ENCODE results near the gene ABI1.
"Not testable (repeated sequence)": the region's sequence is repeated elsewhere in the genome, so short reads cannot be mapped to it uniquely, and the experiment has no call there.

The ABI1 gene

DNA sequence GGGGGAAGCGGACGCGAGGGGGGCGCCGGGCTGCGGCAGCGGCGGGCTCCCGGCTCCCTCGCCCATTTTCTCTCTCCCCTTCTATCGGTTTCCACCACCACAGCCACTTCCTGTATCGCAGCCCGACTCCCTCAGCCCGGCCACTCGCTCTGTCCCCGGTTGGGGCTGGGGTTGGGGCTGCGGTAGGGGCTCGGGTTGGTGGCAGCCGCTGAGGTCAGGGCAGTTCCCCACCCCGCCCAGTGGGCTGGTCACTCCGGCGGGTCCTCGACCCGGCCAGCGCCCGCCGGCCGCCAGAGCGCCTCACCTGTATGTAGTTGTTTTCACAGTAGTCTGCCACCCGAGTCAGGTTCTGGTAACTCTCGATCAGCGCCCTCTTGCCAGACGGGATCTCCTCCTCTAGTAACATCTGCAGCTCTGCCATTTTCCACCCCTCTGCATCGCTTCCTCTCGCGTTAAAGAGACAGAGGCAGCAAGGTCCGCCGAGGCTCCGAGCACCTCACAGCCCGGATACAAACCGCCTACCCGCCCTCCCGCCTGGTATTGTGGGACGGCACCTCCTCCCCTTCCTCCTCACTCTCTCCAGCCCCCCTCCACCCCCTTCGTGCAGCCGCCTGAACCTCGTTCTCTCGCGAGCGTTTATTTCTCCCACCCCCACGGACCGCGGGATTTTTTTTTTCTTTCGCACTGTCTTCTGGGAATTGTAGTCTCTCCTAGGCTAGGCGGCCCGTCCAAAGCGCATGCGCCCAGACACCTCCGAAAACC lies at the start of gene ABI1:
Gene ABI1 (minus strand): TSS at position 516 of the 762 bp plus-strand sequence. CDS start 95 bp downstream, at position 421.
- peak; percentile 93 for DNase-seq

DNA sequence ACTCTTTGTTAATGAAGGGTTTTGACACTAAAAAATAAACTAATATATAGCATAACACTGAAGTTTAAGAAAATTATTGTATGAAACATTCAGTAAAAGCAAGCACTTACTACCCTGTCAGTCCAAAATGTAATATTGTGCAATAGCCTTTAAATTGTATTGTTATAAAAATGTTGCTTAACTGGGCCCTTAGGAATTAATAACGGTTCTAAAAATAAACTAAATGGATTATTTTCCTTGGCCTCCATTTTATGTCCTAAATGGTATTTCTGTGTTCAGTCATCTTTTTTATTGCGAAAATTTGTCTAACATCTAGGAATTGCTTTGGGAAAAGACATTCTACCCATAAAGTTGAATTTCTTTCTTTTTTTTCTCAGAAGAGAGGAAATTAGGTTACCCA lies 49.0 kb upstream of the ABI1 start:
- DNase-seq: no peak

DNA sequence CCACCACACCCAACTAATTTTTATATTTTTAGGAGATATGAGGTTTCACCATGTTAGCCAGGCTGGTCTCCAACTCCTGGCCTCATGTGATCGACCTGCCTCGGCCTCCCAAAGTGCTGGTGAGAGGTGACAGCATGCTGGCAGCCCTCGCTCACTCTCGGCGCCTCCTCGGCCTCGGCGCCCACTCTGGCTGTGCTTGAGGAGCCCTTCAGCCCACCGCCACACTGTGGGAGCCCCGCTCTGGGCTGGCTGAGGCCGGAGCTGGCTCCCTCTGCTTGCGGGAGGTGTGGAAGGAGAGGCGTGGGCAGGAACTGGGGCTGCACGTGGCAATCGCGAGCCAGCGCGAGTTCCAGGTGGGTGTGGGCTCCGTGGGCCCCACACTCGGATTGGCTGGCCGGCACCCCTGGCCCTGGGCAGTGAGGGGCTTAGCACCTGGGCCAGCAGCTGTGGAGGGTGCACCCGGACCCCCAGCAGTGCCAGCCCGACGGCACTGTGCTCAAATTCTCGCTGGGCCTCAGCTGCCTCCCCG lies 44.6 kb upstream of the ABI1 start:
- DNase-seq: not testable (repeated sequence)

DNA sequence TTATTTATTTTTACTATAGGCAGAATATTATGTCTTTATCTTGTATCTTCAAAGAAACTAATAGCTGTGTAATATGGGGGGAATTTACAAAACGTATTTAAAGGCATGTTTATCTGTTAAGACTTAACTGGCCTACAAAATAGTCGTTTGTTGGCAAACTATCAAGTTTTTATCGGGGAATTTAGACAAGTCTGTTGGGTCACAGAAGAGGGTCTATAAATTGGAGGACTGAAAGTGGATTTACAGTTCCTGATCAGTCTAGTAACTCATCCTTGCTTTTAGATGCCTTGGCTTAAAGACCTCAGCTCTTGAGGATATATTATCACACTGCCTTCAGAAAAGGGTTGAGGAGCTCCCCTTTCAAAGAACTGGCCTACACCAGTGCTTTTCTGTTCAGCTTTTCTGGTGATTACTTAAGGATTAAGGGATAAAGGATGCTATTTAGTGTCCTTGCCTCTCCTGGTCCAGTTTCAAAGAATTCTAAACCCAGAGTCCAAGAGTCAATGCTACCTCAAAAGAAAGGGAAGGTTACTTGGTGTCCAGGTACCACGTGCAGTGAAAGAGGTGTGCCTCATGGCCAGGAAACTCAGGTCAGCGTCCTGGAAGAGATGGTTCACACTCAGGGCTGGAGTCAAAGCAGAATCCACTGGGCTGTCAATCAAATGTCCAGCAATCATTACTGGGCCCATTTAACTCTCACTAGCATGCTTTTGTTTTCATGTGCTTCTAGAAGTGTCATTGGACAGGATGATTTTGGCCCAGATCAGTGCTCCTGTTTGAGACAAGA lies 42.9 kb upstream of the ABI1 start:
- DNase-seq: no peak

DNA sequence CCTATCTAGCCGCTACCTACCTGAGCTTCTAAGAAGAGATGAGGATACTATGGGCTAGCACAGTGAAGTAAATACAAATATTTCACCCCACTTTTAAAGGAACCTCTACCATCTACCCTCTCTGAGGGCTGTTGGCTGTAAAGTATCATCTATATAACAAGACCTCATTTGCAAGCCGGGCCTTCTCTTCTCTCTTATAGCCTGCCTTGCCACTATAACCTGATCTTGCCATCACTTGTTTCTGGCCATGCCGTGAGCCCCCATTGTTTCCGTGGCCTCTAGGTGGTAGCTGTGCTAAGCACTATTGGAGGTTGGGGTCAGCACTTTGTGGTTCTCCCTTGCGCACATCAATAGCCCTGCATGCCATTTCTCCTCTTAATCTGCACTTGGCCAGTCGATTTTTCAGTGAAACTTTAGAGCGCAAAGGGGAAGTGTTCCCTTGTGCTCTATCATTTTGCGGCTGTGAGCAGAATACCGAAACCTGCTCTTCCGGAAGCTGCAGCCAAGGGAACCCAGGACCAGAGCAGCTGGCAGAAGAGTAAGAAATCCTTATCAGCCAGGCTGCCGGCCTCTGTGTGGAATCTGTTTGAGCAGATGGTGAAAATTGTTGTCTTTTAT lies 31.7 kb upstream of the ABI1 start:
- DNase-seq: not testable (repeated sequence)

DNA sequence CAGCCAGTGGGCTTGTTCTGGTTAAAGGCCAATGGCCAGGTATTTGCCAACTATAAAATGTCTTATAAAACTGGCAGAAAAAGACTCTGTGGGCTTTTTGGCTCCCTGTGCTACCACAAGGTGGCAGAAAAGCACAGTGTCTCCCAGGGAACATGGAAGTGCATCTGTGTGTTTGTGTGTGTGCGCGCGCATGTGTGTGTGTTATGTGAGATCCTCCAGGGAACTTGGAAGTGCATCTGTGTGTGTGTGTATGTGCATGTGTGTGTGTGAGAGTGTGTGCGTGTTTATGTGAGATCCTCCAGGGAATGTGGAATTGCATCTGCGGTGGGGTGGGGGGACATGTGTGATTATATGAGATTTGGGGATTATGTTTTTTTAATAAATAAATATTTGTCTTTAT lies 30.2 kb upstream of the ABI1 start:
- no peak for DNase-seq

DNA sequence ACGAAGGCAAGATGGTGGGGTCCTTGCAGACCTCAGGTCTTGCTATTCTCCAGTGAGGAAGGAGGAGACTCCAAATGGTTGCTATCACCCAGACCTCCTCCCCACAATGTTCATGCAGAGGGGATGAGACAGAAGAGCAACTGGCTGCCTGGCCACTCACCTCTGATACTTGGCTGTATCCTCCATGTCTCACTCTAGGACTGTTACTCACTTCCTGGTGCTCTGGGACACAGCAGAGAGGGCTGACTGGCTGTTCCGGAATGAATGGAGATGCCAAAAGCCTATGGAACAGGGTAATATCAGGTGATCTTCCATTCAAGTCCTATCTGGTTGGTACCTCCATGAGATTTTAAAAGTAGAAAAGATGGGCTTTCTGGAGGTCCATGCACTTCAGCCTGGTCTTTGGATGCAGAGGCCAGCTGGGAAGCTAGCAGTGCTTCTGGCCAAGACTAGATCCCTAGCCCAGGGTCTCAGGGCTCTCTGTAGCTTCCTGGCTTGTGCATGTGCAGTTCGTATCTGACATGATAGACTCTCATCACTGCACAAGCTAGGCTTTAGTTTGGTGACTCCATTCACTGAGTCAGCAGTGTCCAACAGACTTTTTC lies 27.0 kb upstream of the ABI1 start:
- no peak for DNase-seq

DNA sequence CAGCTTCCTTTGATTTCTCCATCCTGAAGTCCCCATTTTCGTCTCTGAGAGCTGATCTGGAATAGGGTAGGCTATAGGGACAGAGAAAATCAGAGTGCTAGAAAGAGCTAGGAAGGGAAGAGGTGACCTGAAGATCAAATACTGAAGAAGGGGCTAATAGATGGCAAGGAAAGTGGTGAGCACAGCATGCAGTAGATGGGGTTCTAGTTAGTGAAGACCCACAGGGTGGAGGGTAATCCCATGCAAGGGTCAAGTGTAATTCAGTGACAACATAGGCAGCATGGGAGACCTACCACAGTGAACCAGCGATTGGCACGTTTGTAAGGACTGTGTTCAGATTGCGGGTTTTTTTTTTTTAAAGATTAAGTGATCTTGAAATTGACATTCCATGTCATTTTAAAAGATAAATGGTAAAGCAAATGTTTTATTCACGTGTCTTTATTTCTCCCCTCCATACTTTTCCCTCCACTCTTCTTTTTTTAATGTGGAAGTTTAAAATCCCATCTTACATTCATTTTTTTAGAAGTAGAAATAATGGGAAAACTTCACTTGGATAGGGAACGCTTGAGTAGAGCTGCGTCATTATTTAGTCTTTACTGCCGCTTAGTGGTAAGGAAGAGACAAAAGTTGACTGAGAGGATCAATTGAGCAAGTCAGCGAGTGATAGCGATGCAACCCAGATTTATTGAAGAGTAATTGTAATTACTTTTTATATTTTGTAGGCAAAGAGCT lies 21.0 kb upstream of the ABI1 start:
- no peak for DNase-seq

DNA sequence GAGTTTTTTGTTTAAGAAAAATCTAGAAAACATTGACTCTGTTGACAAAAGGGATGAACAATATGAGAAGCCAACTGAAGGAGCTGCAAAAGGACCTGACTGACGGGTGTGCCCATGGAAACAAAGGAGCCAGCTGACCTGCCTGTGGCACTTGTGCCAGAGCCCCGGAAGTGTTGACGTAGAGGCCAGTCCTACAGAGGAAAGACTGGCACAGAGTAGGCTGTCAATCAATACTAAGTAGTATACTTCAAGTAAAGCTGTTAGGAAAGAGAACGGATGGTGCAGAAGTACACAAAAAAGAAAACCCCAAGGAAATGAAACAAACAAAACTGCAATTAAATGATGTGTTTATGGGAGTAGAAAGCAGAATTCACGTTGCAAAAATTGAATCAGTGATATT lies 19.0 kb upstream of the ABI1 start:
- DNase-seq: no peak

DNA sequence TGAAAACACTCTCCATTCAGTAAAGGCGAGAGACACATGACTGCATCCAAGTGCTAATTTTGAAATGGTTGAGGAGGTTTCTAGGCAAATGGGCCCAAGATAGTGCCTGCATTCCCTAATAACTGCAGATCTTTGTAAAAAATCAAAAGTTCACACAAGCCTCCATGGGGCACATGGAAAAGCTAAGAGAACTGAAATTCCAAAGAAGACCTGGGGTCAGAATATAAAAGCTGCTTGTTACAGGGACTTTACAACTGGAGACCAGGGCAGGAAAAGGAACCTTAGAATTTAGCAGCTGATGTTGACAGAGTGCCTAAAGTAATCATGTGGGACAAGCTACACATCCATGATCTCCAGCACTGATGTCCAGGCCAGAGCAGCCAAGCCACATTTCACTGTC lies 10.0 kb upstream of the ABI1 start:
- no peak for DNase-seq

DNA sequence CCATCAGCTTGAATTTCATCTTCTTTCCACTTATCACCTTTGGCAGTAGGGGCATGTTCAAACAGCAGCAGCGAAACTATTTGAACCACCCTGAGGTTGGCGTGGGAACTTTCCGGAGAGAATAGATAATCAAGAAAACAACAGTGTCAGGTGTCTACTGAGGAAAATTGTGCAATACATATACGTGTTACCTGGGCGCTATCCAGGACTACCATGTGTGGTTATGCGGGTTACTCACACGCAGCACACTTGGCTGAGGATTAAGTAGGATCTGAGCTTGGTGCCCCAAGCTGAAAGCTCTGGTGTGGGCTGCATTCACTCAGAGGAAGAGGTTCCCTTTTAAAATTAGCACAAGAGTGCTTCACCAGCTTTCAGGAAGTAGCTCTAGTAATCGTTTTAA lies 8.8 kb upstream of the ABI1 start:
- DNase-seq: no peak

DNA sequence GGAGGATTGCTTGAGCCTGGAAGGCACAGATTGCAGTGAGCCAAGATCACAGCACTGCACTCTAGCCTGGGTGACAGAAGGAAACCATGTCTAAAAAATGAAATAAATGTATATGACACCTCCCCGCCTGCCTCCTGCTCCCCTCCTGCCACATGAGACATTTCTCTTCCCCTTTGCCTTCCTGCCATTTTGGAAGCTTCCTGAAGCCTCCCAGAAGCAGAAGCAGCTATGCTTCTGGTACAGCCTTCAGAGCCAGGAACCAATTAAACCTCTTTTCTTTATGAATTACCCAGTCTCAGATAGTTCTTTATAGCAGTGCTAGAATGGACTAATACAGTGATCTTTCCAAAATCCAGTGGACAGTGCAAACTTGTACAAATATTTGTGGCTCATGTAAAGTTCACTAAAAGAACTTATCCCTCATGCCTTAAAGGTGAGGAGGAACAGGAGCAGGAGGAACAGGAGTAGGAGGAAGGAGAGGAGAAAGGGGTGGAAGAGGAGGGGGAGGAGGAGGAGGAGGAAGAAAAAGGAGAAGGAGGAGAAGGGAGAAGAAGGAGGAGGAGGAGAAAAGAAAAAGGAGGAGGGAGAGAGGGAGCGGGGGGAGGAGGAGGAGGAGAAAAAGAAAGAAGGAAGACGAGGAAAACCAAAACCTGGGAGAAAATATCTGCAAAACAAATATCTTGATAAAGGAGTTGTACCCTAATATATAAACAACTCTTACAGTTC lies 2.8 kb upstream of the ABI1 start:
- no peak for DNase-seq

DNA sequence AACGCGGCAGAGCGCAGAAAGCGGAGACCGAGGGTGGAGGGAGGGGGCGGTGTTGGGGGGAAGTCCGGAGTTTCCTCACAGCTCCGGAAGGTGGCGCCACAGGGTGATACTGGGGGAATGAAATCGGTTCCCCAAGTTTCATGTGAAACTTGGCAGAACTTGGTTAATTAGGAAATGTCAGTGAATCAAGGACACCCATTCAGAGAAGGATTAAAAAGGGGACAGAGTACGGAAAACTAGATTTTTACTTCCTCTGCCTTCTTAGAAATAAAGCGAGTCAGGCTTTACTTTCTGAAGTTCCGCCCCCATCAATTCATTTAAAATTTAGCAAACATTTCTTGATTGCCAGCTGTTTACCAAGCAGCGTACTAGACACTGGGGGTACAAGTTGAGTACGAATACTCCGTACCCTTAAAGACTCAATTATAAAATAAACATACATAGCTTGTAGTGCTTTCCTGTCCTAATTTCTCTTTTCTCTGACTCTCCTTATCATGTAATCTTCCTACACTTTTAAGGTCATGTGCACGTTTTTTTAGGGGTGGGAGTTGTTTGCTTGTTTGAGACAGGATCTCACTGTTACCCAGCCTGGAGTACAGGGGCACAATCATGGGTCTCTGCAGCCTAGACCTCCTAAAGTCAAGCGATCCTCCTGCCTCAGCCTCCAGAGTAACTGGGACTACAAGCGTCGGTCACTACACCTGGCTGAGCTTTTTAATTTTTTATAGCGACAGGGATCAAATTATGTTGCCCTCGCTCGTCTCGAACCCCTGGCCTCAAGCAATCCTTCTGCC lies 644 bp upstream of the ABI1 start:
- DNase-seq: no peak

DNA sequence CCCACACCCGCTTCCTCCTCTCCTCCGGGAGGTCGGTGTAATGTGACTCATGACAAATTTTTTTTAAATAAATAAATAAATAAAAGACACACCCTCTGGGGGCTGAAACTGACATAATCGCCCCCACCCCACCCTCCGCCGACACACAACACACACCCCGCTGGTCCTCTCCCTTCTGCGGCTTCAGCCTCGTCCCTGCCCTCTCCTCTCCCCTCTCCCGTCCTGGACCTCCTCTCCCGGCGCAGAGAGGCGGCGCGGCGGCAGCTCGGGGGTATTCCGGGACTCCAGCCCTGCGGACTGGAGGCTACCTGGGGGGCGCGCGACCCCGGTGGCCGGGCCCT lies 686 bp downstream of the ABI1 start:
- no peak for DNase-seq

DNA sequence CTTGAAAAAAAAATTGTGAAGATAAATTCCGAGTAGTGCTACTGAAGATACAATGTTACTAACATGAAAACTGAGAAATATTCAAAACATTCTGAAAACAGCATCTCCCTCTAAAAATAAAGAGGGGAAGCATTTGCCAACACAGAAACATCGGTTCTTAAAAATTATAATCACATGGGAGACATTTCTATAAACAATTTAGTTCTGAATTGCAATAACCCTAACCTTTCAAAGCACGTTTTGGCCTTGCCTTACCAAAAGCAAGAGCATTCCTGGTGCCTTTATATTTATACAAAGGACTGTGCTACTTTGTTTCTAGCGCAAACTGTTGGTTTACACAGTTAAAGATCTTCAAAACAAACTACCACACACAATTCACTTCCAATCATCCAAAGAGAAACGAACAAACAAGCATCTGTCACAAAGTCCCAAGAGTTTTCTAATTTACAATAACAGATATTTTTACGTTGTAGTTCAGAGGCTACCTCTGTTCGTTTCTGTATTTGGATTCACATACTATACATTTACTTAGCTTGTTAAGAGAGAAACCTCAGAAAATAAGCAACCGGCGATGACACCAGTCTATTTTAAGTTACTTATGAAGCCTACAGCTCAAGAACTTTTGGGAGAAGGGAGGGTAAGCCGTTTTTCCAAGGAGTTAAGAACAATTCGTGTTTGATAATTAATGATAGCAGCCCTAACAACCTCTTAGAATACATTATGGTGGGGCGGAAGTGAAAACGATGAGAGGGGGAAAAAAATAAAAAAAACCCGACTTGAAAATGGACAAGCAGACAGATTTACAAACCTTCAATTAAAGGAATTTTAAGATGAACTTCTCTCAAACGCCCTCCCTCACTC lies 1.3 kb downstream of the ABI1 start:
- DNase-seq: no peak

DNA sequence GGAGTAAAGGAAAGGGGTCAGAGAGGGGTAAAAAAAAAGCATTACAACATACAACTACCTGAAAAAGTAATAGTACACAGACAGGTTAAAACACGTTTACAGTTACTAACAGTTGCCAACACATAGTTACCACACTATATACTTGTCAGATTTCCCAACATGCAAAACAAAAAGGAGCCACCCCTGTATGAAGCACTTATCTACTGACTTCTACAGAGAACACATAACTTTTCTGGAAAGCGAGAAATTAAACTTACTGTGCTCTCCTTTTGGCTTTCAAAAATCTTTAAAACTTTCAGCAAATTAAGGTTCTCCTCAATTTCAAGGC lies 2.1 kb downstream of the ABI1 start:
- DNase-seq: no peak

DNA sequence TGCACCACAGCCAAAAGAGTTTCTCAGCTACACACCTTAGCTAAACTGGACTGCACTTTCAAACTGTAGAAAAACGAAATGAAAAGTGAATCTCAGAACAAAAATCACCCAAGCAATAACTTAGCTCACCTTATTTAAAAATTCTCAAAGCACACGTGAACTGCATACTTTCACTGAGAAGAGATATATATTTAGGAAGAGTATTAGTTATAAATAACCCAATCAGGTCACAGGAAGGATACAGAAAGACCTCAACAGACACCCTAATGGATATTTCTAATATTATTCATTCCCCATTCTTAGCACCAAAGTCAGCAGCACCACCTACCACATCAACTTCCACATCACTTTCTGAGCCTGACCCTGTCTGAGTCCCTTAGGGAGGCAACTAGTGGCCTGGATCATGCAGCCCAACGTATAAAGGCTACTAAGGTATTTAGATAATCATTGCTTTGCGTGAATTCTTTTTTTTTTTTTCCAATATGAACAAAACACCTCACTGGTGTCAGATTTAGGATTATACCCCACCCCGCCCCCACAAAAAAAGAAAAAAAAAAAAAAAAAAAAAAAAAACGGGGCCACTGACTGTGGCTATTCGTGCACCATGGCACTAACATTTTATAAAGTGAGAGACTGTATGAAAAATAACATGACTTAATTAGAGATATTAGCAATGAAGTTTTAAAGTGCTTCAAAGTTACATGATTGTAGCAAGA lies 2.6 kb downstream of the ABI1 start:
- DNase-seq: no peak

DNA sequence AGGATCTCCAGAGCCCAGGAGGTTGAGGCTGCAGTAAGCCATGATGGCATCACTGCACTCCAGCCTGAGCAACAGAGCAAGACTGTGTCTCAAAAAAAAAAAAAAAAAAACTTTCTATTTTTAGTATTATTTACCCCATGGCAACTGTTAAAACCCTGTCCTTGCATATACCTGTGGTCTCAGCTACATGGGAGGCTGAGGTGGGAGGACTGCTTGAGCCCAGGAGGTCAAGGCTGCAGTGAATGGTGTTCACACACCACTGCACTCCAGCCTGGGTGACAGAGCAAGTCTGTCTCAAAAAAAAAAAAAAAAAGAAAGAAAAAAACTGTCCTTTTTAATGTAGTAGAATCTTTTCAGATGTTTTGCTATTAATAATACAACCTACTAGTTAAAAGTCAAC lies 3.2 kb downstream of the ABI1 start:
- not testable (repeated sequence) for DNase-seq

DNA sequence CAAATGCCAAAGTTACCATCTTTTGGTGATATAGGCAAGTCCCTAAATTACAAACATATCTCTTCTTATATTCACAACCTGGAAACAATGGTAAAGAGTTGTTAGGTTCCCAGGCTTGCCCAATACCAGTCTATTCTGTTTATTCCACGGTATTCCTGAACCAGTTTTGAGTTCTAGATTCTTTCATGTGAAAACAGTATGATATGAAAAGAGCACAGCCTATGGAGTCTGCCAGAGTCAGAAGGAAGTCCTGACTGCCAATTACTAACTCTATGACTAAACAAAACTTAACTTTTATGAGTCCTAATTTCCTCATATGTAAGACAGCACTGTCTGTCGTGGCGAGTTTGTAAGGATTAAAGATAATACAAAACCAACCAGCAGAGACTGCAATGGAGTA lies 5.6 kb downstream of the ABI1 start:
- no peak for DNase-seq

DNA sequence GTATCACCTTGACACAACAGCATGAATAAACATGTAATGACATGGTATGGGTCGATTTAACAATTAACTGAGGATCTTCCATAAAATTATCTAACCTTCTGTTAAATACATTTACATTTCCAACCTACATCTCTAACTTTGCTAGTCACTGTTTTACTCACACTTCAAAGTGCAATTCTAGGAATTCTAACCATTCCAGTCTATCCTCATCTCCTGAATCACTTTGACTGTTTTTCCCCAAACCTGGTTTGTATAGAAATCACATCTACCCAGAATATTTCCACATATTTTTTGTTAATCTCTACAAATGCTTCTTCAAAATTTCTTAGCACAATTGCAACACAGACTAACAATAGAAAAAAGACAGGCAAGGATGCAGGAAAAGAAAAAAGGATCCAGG lies 6.2 kb downstream of the ABI1 start:
- DNase-seq: no peak

Measured in NCI-H510A (cell line).